GM12892 (cell line): ENCODE data around the gene EFCC1.
"Not testable (repeated sequence)": the region's sequence is repeated elsewhere in the genome, so short reads cannot be mapped to it uniquely, and the experiment has no call there.

Experiments used
- POLR2A ChIP-seq: IDR thresholded peaks from 2 replicates; pipeline ENCODE4 v1.6.1; 2011; ENCODE audit warnings: low read depth, low read length, control low read depth
- POLR2AphosphoS5 ChIP-seq: IDR thresholded peaks from 2 replicates; pipeline ENCODE4 v1.6.1; 2011; ENCODE audit warnings: low read depth, low read length, control low read depth

DNA sequence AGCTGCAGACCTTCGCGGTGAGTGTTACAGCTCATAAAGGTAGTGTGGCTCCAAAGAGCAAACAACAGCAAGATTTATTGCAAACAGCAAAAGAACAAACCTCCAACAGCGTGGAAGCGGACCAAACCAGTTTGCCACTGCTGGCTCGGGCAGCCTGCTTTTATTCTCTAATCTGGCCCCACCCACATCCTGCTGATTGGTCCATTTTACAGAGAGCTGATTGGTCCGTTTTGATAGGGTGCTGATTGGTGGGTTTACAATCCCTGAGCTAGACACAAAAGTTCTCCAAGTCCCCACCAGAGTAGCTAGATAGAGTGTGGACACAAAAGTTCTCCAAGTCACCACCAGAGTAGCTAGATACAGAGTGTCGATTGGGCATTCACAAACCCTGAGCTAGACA, 66.6 kb downstream of the EFCC1 start:
- not testable (repeated sequence) for TF ChIP-seq POLR2A, POLR2AphosphoS5
